ENCODE data around the gene MRPS24. TPM values are rescaled to one million over a fixed set of nuclear protein-coding genes. Genes with fewer than 3 reads are reported as not detected.

The MRPS24 gene
- total and polyA plus RNA-seq, 10 of the 15 experiments (the other 5 are each of a cell fraction or from before 2014, with no cell fraction given) = 27.6 to 164 (median 106) TPM

- 45% methylated on average over 4 of the region's 4 CpGs for WGBS (ENCODE audit: insufficient coverage, insufficient replicate concordance, low lambda C conversion rate, missing lambda C conversion rate)
These were observed 999 bp upstream of the MRPS24 start for GRCh38 chr7:43870316-43870715.

More at GRCh38 chr7:43870316-43870715, 999 bp upstream of the MRPS24 start:
- no peak overlapping the region for H3K9ac ChIP-seq (ENCODE audit: control insufficient read depth, insufficient read depth, low read length)
- ATAC-seq = no peak
- no peak overlapping the region for H3K4me2 ChIP-seq (ENCODE audit: control insufficient read depth, insufficient read depth)
- H4K20me1 ChIP-seq (ENCODE audit: control insufficient read depth, insufficient read depth) = no peaks in the 10 kb centered on the region
- RAD21 ChIA-PET (ENCODE audit: unreplicated experiment) = interaction anchor here (1.3 kb wide), 1 partner anchor 84 kb away, joined by 3 read pairs; no protein-coding TSS in a partner anchor
- peak overlapping the region; percentile 88 for H2AFZ ChIP-seq (ENCODE audit: control insufficient read depth, low read depth, low read length)
- BruUV-seq (replicated peaks) = no TSS peak
- H3K9me3 ChIP-seq (replicated peaks; ENCODE audit: control insufficient read depth, insufficient read depth, low read length) = 0 out of 3 replicates have a peak, but pooled peaks cover 1% of the 10 kb centered on the region
- FAIRE-seq = no peak
- intact Hi-C loops (cut with micrococcal nuclease; ENCODE audit: unreplicated experiment) (no loop called here), in situ Hi-C loops (cut with MboI) (no loop called here)
- H3K36me3 ChIP-seq (ENCODE audit: control insufficient read depth in 2 of 2, insufficient read depth in 2 of 2, low read length in 1 of 2) = peaks cover 1 to 3% of the 10 kb centered on the region in 2 experiments; a peak in 3 of 4 replicates
- CTCF ChIA-PET = no interaction called here
- H3K27me3 ChIP-seq (replicated peaks in 1 of 2; ENCODE audit: control insufficient read depth in 2 of 2, insufficient read depth in 2 of 2, low read length in 1 of 2) = no peaks in the 10 kb centered on the region
- POLR2A ChIA-PET = no interaction called here
- peaks cover 7% of the 10 kb centered on the region for H3K4me1 ChIP-seq (ENCODE audit: control insufficient read depth, insufficient read depth, low read length)
- SMC1A ChIA-PET (ENCODE audit: uncharacterized antibody, unreplicated experiment) = no interaction called here
- TF ChIP-seq SMAD1 (IDR thresholded peaks at IDR 0.05; ENCODE audit: low read depth, partially characterized antibody) (no peak), MXI1 (IDR thresholded peaks at IDR 0.05; ENCODE audit: low read depth, low read length) (no peak), KAT2A (conservative IDR thresholded peaks at IDR 0.05; ENCODE audit: control insufficient read depth, low read depth, low read length) (no peak), EZH2 (IDR thresholded peaks at IDR 0.05; ENCODE audit: borderline replicate concordance, control insufficient read depth, low read depth, low read length) (no peak), SP1 (IDR thresholded peaks at IDR 0.05; ENCODE audit: low read depth, low read length) (no peak)
- TF ChIP-seq, protein P1, sequence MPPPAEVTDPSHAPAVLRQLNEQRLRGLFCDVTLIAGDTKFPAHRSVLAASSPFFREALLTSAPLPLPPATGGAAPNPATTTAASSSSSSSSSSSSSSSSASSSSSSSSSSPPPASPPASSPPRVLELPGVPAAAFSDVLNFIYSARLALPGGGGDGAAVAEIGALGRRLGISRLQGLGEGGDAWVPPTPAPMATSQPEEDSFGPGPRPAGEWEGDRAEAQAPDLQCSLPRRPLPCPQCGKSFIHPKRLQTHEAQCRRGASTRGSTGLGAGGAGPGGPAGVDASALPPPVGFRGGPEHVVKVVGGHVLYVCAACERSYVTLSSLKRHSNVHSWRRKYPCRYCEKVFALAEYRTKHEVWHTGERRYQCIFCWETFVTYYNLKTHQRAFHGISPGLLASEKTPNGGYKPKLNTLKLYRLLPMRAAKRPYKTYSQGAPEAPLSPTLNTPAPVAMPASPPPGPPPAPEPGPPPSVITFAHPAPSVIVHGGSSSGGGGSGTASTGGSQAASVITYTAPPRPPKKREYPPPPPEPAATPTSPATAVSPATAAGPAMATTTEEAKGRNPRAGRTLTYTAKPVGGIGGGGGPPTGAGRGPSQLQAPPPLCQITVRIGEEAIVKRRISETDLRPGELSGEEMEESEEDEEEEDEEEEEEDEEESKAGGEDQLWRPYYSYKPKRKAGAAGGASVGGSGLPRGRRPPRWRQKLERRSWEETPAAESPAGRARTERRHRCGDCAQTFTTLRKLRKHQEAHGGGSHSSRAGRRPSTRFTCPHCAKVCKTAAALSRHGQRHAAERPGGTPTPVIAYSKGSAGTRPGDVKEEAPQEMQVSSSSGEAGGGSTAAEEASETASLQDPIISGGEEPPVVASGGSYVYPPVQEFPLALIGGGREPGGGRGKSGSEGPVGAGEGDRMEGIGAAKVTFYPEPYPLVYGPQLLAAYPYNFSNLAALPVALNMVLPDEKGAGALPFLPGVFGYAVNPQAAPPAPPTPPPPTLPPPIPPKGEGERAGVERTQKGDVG (CRISPR knock-in tag; IDR thresholded peaks at IDR 0.05) = no peak
- peaks cover 3% of the 10 kb centered on the region; the same call in 1 of the 2 replicates for H3K79me2 ChIP-seq (ENCODE audit: control insufficient read depth, insufficient read depth, low read length)
- DNase-seq (ENCODE audit: low read depth, low spot score) = no peak
- no peak overlapping the region for H3K4me3 ChIP-seq
- no peak overlapping the region for H3K27ac ChIP-seq (ENCODE audit: control insufficient read depth, insufficient read depth)

All from GM12878 (cell line).